SHP77 treated with DMSO at 0.1 percent for 48 hours (cell line): ENCODE measurements around the gene PCNX2.

Experiments
- DNase-seq: peaks from one replicate; lab custom pipeline; 2025; lab: John Stamatoyannopoulos, UW

The PCNX2 gene

GRCh38 chr1:233319272-233319671 is 23.7 kb upstream of the PCNX2 start:
- DNase-seq, result no peak

GRCh38 chr1:233316473-233316872 is 20.9 kb upstream of the PCNX2 start:
- DNase-seq, result no peak

DNA sequence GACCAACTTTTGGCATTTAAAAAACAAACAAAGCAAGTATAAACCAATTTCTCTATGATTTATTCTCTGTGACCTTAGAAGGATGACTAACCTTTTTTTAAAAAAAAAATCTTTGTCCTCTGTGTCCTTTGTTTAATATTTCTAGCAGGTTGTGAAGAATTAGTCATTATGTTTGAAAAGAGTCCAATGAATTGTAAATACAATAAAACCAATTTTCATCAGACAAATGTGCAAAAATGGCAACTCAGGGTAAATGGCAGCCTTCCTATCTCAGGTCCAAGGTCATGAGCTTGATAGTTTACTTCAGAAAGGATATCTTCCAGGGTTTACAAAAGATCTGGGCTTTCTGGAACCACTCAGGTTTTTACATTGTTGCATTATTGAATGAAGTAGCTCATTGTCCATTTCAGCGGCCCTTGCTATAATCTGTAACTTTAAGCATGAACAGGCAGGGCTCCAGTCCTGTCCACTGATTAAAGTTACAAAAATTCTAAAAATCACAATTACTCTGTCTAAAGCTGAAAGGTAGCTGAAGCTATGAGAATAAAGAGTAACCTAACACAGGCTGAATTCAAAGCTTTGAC is 20.3 kb upstream of the PCNX2 start:
- DNase-seq, result no peak

DNA sequence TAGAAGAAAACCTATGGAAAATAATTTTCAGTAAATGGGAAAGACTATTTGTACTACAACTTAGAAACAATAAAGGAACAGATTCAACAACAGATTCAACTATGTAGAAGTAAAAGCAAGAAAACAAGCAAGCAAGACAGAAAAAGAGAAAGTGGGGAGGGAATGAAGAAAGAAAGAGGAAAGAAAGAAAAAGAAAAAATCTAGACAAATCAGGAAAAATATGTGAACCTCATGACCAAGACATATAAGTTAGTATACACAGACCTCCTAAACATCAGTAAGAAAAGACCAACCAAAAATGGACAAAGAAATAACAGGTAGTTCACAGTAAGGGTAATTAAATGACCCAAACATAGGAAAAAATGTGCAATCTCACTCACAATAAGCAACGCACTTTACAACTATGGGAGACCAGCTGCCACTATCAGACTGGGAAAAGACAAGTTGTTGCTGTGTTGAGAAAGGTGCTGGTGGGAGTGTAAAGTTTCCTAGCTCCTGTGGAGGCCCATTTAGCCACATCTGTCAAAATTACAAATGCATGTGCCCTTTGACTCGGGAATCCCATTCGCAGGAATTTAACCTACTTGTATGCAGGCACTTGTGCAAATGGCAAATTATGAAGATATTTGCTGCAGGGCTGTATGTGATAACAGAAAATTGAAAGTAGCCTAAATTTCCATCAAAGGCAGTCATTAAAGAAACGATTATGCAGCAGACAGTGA is 18.1 kb upstream of the PCNX2 start:
- DNase-seq, result no peak

GRCh38 chr1:233304489-233305102 is 9.1 kb upstream of the PCNX2 start:
- DNase-seq, result peak; percentile 44

DNA sequence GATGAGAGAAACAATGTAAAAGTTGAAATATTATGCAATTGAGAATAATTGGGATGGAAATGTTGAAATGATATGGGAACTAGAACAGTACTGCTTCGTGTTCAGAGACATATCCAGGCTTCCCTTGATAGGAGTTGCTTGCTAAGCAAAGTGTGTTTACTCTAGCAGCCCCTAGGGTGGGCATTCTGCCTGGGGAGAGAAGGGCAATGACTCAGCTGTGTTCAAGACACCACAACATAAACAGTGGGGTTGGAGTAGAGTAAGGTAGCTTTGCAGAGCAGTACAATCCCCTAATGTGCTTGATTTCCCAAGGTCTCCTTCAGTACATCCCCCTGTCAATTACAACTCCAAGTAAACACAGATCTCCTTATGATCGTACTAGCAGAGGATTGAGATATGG is 4.8 kb upstream of the PCNX2 start:
- DNase-seq, result no peak

GRCh38 chr1:233299450-233299849 is 3.9 kb upstream of the PCNX2 start:
- no peak for DNase-seq

DNA sequence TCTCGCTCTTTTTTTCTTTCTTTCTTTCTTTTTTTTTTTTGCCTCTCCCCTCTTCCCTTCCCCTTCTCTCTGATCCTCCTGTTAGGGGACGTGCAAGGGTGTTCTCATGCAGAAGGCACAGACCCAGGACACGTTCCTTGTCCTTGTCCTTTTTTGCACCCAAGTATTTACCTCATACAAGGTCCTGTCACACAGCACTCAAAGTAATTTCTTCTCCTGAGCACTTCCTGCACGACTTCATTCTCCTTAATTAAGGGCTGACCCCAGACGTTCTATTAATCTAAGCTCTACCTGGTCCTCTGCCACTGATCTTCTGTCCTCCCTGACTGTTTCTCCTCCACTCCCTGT is 424 bp upstream of the PCNX2 start:
- no peak for DNase-seq

DNA sequence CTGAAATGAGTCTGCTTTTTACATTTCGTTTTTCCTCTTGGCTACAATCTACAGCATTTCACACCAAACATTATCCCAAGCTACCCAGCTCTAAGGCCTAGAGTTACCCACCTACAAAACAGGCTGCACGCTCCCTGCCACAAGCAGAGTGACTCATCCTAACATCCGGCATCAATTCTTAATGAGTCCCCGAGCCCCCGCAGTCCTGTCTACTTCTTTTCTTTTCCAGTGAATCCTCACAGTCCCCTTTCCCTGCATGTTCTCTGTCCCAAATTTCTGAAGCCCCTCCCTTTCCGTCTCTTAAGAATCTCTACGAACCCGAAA is 650 bp downstream of the PCNX2 start:
- no peak for DNase-seq

- DNase-seq, result no peak
These were observed 1.7 kb downstream of the PCNX2 start for GRCh38 chr1:233293556-233294446.

DNA sequence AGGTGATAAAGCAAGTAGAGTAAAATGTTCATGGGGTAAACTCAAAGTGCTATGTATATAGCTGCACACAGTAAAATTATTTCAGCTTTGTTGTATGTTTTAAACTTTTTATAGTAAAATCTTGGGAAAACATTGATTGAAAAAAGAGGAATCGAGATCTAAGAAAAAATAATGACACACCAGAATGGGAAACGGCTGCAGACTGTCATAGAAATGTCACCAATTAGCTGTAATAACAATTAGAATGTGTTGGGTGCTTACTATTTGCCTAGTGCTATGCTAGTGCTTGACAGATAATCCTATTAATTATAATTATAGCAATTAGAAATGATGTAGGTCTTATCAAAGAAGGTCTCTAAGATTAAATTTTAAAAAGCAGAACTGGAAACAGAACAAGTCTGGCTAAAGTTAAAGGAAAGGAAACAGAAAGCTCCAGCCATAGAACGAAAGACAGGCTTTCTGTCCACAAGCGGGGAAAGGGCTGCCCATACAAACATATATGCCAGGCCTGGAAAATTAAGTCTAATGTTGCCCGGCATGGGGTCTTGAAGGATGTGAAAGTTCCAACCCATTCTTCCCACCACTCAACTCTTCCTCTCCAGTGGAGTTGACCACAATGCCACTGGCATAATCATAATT is 5.0 kb downstream of the PCNX2 start:
- DNase-seq, result no peak

GRCh38 chr1:233289676-233290075 is 5.8 kb downstream of the PCNX2 start:
- no peak for DNase-seq

DNA sequence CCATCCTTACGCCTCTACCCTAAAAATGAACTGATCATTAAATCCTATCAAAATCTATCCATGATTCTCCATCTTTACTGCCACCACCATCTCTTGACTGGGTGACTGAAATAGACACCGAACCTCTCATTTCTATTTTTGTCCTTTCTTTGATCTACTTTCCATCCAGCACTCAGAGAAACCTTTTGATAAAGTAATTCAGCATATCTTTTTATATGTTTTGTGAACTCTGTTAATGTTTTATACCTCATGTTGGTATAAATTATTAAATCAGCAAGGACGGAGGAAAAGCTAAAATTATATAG is 13.0 kb downstream of the PCNX2 start:
- no peak for DNase-seq

DNA sequence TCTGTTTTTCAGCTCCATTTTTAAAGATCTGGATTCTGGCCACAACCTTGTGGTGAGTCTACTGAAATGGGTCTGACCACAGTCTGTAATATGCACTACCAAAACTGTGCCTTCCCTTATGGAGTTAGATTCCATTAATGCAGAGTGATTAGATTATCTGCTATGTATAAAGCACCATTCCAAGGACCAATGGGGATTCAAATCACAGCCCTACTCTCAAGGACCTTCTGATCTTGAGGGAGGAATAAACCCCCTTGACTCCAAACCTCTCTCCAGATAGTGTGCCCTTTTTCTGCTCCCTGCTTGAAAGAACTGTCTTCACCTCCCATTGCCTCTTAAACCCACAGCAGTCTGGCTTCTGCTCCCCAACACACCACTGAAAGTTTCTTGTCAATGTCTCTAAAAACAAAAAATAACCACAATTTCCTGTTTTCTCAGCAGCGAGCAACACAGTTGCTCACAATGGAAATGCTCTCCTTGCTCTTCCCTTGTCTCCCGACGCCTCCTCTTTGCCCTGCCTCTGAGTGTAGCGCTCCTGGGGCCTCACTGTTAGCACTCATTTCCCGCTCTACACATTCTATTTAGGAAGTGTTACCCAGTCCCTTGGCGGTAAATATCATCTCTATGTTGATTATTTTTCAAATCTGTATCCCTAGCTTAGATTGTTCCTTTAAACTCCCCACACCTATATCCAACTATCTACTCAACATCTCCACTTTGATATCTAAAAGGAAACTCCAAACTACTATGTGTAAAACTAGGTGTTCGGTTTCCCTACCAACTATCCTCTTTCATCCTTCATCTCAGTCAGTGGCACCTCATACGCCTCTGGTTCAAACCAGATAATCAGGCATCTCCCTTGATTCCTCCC is 13.6 kb downstream of the PCNX2 start:
- no peak for DNase-seq

DNA sequence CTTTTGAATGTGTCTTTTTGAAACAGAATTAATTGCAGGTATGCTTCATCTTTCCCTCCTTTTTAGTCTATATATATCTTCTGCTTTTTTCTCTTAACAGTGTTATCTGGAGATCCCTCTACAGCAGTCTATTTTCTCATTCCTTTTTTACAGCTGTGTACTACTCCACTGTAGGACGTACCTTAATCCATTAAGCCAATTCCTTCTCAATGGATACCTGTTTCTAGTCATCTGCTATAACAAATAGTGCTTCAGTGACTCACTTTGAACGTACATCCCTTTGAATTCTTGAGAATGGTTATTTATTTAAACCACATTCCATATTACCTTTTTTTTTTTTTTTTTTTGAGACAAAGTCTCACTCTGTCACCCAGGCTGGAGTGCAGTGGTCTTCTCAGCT is 15.6 kb downstream of the PCNX2 start:
- DNase-seq, result no peak

- DNase-seq, result no peak
These were observed 16.9 kb downstream of the PCNX2 start for GRCh38 chr1:233278631-233279030.

- no peak for DNase-seq
These were observed 17.6 kb downstream of the PCNX2 start for GRCh38 chr1:233277637-233278606.

DNA sequence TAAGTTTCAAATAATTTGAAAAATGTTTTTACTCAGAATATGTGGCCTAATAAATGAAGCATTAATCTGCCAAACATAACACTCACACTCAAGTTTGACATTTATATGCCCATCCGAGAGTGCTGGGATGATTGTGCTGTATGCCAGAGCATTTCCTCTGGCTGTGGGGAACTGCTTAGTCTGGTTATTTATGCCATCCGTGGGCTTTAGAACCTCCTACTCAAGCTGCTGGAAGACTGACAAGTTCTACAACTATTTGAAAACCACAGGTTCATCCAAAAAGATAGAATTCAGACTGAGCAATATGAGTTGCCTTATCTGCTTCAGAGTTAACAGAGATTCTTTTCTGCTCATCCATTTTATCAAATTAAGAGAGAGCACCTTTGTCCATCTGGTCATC is 25.9 kb downstream of the PCNX2 start:
- no peak for DNase-seq

GRCh38 chr1:233268389-233269022 is 27.0 kb downstream of the PCNX2 start:
- DNase-seq, result no peak

- no peak for DNase-seq
These were observed 33.8 kb downstream of the PCNX2 start for GRCh38 chr1:233261695-233262094.
